Gastroesophageal sphincter (tissue), 4 donors: ENCODE measurements around the gene TBC1D2B. TPM values are rescaled to one million over a fixed set of nuclear protein-coding genes. Genes with fewer than 3 reads are reported as not detected.

ENCODE experiments used
- ATAC-seq: fragments of 150-250 bp; one replicate; pipeline ENCODE4 v1.9.1; 2016; ENCODE audit warnings: mild to moderate bottlenecking, moderate library complexity
- H3K27ac ChIP-seq, 4 donors: fragments of 200-600 bp; sonication (generic) in 3 of 4; 1 replicate in 3 of 4; 2 replicates in 1 of 4; pipeline ENCODE4 v1.5.1; 2016 to 2019
- H3K27me3 ChIP-seq: fragments of 200-600 bp; sonication (generic); one replicate; pipeline ENCODE4 v1.5.1; 2019
- H3K36me3 ChIP-seq, 2 donors: fragments of 200-600 bp; sonication (generic); one replicate each; pipeline ENCODE4 v1.5.1; 2019; ENCODE audit warnings: control low read depth in 1 of 2
- H3K4me1 ChIP-seq, 3 donors: fragments of 200-600 bp; sonication (generic); 1 replicate in 2 of 3; 2 replicates in 1 of 3; pipeline ENCODE4 v1.5.1; 2016 to 2019; ENCODE audit warnings: control low read depth in 2 of 3
- H3K4me3 ChIP-seq, 2 donors: fragments of 200-600 bp; sonication (generic); one replicate each; pipeline ENCODE4 v1.5.1; 2019; ENCODE audit warnings: mild to moderate bottlenecking in 1 of 2, moderate library complexity in 1 of 2
- H3K9me3 ChIP-seq, 3 donors: fragments of 200-600 bp; sonication (generic); one replicate each; pipeline ENCODE4 v1.5.1; 2017 to 2019; ENCODE audit warnings: control low read depth in 2 of 3
- CTCF ChIP-seq, 4 experiments: fragments of 200-600 bp in 2 of 4; fragments of 450-650 bp in 2 of 4; sonication (generic) in 1 of 4; IDR thresholded peaks; one replicate each; pipeline ENCODE4 v1.5.1; 2017 to 2019; ENCODE audit warnings: antibody characterized with exemption in 4 of 4, mild to moderate bottlenecking in 2 of 4, moderate library complexity in 2 of 4
- EP300 ChIP-seq: sonication (generic); formaldehyde crosslinking; IDR thresholded peaks from one replicate; pipeline ENCODE4 v1.6.1; 2017; ENCODE audit warnings: antibody characterized with exemption, mild to moderate bottlenecking
- POLR2A ChIP-seq, 2 donors: fragments of 450-650 bp; IDR thresholded peaks; one replicate each; pipeline ENCODE4 v1.6.1; 2017; ENCODE audit warnings: antibody characterized with exemption in 2 of 2, mild to moderate bottlenecking in 2 of 2, moderate library complexity in 1 of 2
- POLR2AphosphoS5 ChIP-seq: sonication (generic); formaldehyde crosslinking; IDR thresholded peaks from one replicate; pipeline ENCODE4 v1.6.1; 2017; ENCODE audit warnings: antibody characterized with exemption
- whole genome bisulfite sequencing, 2 donors: methylation state at CpG; one replicate each; pipeline ENCODE4 v1.1.5; 2018; ENCODE audit warnings: low coverage in 1 of 2; 5-methylcytosine and 5-hydroxymethylcytosine counted together
- total RNA-seq, 4 donors: library from RNA; depleted of rRNA; stranded (reverse); fragments of >200 nt; gene quantifications; one replicate each; pipeline ENCODE4 v1.1.0, GENCODE V29; 2016

The TBC1D2B gene
- total RNA-seq, 4 donors from 2014 or later, result 36.9 to 51.7 (median 46.5) TPM

GRCh38 chr15:78004919-78005634 is 72.4 kb downstream of the TBC1D2B start:
- peaks cover 0 to 62% (median 39%) of the 10 kb centered on the region in 3 donors for H3K4me1 ChIP-seq

GRCh38 chr15:78004222-78004727 is 73.2 kb downstream of the TBC1D2B start:
- Histone ChIP-seq H3K4me3 (no peak overlapping the region), H3K36me3 (peaks cover 0 to 64% of the 10 kb centered on the region in 2 donors), H3K9me3 (no peaks in the 10 kb centered on the region), H3K27me3 (no peaks in the 10 kb centered on the region), H3K4me1 (peaks cover 0 to 70% (median 39%) of the 10 kb centered on the region in 3 donors), H3K27ac (peak overlapping the region in 3 of 4 donors; percentile 66 to 69 (median 67))
- ATAC-seq, result no peak
- 42 to 47% methylated on average over 5 to 6 of the region's 9 CpGs for WGBS, 2 donors
- TF ChIP-seq EP300, result no peak
- TF ChIP-seq POLR2A (IDR thresholded peaks at IDR 0.05), result no peak
- no peak for TF ChIP-seq CTCF (IDR thresholded peaks at IDR 0.05)
- no peak for TF ChIP-seq POLR2AphosphoS5

More at GRCh38 chr15:78004919-78005634, 72.4 kb downstream of the TBC1D2B start:
- Histone ChIP-seq H3K9me3 (no peaks in the 10 kb centered on the region), H3K27ac (peak overlapping the region in 3 of 4 donors; percentile 66 to 69 (median 67)), H3K27me3 (no peaks in the 10 kb centered on the region), H3K4me3 (no peak overlapping the region), H3K36me3 (peaks cover 0 to 64% of the 10 kb centered on the region in 2 donors)
- peak; percentile 90 for ATAC-seq
- TF ChIP-seq POLR2A (IDR thresholded peaks at IDR 0.05), result no peak
- TF ChIP-seq POLR2AphosphoS5, result peak; percentile 89
- TF ChIP-seq CTCF (IDR thresholded peaks at IDR 0.05), result peak in 2 of 4 experiments; percentile 19 to 44
- 34 to 40% methylated on average over 3 to 4 of the region's 10 CpGs for WGBS, 2 donors

GRCh38 chr15:78003539-78004008 is 73.9 kb downstream of the TBC1D2B start:
- ATAC-seq, result no peak
- H3K27me3 ChIP-seq, result no peaks in the 10 kb centered on the region

GRCh38 chr15:78002996-78003395 is 74.5 kb downstream of the TBC1D2B start:
- WGBS, 2 donors, result 96% methylated on average over 4 of the region's 7 CpGs; no CpG with 5 or more reads in 1 of the 2 donors
- ATAC-seq, result no peak
- H3K27ac ChIP-seq, result no peak overlapping the region
- H3K36me3 ChIP-seq, result peaks cover 0 to 63% of the 10 kb centered on the region in 2 donors
- no peaks in the 10 kb centered on the region for H3K9me3 ChIP-seq
- H3K4me1 ChIP-seq, result peaks cover 0 to 64% (median 34%) of the 10 kb centered on the region in 3 donors
- no peak overlapping the region for H3K4me3 ChIP-seq
- no peaks in the 10 kb centered on the region for H3K27me3 ChIP-seq
- TF ChIP-seq CTCF (IDR thresholded peaks at IDR 0.05) (no peak), EP300 (no peak), POLR2AphosphoS5 (no peak), POLR2A (IDR thresholded peaks at IDR 0.05) (no peak)

More at GRCh38 chr15:78003539-78004008, 73.9 kb downstream of the TBC1D2B start:
- Histone ChIP-seq H3K9me3 (no peaks in the 10 kb centered on the region), H3K4me3 (no peak overlapping the region), H3K27ac (peak overlapping the region in 2 of 4 donors; percentile 66 to 67), H3K36me3 (peaks cover 0 to 63% of the 10 kb centered on the region in 2 donors), H3K4me1 (peaks cover 0 to 69% (median 39%) of the 10 kb centered on the region in 3 donors)
- 97% methylated on average over 4 of the region's 13 CpGs; no CpG with 5 or more reads in 1 of the 2 donors for WGBS, 2 donors
- no peak for TF ChIP-seq CTCF (IDR thresholded peaks at IDR 0.05)
- no peak for TF ChIP-seq EP300
- TF ChIP-seq POLR2AphosphoS5, result no peak
- no peak for TF ChIP-seq POLR2A (IDR thresholded peaks at IDR 0.05)
